Stimulated activated CD4-positive, alpha-beta T cell treated with anti-CD3 and anti-CD28 coated beads, TNF-alpha, amount 100 ng/mL, for 4 hours (primary cell): ENCODE measurements around the gene RNF40.
"Not testable (repeated sequence)": the region's sequence is repeated elsewhere in the genome, so short reads cannot be mapped to it uniquely, and the experiment has no call there.

Source experiments
- DNase-seq, 3 experiments: peaks; one replicate each; pipeline ENCODE4 v3.0.0-alpha.2; 2020; ENCODE audit warnings: low read depth in 3 of 3

Gene RNF40

DNA sequence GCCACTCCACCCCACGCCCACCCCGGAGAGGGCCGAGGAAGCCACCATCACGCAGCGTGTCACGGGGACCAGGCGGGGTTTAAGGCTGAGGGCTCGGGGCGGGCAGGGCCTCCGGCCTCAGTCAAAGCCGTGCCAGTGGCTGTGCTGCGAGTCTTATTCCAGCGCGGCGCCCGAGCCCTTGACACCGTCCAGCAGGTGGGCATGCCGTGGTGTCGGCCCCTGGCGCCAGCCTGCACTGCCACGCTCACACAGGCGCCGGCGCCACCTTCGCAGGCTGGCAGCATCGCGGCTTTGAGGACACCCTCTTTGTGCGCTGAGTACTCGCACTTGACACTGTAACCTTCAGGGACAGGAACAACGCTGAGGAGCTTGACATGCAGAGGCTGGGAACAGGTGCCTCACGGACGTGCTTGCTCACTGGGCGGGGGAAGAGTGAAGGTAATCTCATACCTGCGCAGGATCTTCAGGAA is 58.9 kb downstream of the RNF40 start:
- no peak for DNase-seq

DNA sequence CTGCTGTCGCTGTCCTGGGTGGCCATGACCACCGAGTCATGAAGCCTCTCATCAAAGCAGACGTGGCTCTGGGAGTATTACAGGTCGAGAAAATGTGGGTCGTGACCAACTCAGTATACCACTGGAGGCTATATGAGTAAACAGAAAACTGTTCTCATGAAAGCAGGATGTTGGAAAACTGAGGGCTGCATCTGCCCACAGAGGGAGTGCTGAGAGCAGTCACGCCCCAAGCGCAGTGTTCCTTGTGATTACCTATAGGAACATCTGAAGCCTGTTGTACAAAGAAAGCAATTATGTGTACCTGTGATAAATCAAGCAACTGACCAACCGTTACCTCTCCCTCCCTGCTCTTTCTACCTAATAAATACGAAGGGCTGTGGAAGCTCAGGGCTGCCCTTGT is 59.3 kb downstream of the RNF40 start:
- not testable (repeated sequence) for DNase-seq

DNA sequence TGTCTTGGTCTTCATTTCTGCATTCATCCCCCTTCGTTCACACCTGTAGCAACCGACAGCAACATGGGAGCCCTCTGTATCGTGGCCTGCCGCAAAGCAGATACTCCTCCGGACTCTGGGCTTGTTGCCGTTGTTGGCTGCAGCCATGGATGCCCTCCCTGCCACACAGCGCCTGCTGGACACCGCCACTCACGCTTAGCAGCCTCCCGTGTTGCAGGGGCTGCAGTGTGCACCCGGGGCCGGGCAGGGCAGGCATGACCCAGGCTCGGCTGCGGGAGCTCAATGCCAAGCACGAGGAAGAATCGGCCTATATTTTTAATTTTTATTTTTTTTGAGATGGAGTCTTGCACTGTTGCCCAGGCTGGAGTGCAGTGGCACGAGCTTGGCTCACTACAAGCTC is 59.8 kb downstream of the RNF40 start:
- no peak for DNase-seq
